Stimulated activated CD4-positive, alpha-beta T cell treated with anti-CD3 and anti-CD28 coated beads, Interleukin-2, amount 100 ng/mL, for 4 hours (primary cell): ENCODE measurements around the gene TOPBP1.
A peak's percentile ranks its signal among the peaks of the same experiment; 100 is the strongest.
"Not testable (repeated sequence)": the region's sequence is repeated elsewhere in the genome, so short reads cannot be mapped to it uniquely, and the experiment has no call there.

Experiments used
- DNase-seq: peaks from one replicate; pipeline ENCODE4 v3.0.0-alpha.2; 2020; ENCODE audit warnings: low read depth

Gene TOPBP1

DNA sequence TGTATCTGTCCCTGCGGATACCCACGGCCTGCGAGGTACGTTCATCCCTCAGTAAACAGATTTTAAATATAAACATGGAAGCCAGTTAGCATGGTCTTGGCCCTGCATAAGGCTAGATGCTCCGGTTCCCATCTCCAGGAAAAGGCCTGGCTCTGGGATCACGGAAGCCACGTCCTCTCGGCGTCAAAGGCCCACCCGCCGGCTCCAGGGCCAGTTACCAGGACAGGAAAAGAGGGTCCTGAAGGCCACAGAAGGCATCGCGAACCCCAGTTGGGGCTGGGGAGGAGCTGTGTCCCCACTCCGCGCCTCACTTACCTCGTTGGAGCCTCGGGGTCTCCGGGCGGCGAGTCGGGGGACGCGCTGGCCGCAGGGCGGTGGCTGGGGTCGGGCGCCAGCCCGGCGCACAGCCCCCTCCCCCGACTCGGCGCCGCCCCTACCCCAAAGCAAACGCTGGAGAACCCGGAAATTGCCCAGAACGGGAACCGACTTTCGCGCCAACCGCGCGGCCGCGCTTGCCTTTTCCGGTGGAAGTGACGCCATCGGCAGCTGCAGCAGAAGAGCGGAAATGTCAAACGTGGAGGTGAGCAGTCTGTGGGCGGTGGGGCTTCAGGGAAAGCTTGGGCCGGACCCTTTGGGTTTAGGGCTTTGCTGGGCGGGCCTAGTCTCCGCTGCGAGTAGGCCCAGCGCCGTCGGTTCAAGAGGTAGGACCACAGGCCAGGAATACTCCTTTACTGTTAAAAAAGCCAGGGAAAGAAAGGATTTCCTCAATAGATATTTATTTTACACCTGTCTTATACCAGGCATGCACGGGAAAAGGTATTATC is at the start of gene TOPBP1:
TSS of gene TOPBP1 (minus strand) at position 488 of the 824 bp plus-strand sequence. CDS start 814 bp downstream, outside the sequence.
- peak; percentile 84 for DNase-seq

DNA sequence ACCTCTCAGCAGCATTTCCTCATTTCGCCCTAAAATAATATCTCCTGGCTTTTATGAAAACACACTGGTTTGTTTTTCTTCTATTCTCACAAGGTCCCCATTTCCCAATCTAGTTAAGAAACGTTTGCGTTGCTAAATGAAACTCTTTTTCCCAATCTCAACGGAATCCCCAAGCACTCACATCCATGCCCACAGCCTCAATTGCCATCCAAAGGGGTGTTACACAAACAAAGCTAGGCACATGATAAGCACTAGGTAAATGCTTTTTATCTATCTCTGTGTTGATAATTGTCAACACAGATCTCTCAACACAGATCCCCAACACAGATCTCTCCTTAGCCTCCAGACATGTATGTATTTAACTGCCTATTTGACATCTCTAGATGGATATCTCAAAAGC is 49.3 kb upstream of the TOPBP1 start:
- no peak for DNase-seq

DNA sequence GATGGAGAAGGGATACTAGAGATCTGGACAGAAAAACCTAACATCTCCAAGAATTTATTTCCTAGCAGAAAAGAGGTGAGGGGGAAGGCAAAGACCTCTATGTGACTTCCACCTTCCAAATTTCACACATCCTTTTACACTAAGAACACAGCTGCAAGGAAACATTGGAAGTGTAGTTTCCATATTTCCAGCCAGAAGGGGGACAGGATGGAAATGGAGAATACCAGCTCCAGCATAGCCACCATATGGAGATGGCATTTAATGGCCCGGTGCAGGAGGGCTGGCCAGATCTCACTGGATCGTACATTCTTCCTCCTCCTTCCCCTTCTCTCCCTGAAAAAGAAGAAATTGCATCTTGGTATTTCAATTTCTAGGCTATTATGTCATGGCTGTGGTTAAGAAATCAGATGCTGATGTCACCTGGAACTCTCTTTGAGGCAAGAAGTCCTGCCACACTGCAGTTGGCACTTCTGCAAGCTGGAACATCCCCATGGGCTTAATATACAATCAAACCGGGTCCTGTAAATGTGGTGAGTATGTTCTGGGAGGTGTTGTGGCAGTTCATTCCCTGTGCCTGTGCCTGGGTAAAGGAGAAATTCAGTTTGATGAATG is 47.5 kb upstream of the TOPBP1 start:
- DNase-seq: no peak

DNA sequence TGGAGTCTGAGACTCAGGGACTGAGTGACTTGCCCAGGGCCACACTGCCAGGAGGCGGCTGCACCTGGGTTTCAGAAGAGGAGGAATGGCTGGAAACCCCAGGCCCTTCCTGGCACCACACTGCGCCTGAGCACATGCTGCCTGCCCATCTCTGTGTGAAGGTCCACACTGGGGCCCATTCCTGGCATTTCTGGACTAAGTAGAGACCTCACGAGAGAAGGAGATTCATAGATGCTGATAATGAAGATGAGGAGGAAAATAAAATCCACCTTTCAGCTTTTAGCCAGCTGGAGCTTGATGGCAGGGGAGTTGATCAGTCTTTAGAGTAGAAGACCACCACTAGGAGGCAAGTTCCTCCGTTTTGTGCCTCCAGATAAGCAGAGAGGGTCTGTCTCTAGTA is 44.3 kb upstream of the TOPBP1 start:
- no peak for DNase-seq

DNA sequence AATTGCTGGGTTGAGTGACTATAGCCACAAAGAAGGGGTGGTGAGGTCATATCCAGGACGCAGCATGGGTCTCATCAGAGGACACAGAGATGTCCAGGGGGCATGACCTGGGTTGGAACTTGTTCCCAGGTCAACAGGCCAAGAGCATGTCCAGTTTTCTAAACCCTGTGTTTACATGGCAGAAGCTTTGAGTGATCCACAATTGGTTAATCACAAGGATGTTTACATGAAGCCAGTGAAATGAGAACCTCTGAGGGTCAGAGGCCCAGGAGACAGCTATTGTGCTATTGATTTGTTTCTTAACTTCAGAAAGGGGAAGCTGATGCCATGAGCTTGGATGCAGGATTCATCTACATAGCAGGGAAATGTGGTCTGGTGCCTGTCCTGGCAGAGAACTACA is 42.2 kb upstream of the TOPBP1 start:
- DNase-seq: no peak

DNA sequence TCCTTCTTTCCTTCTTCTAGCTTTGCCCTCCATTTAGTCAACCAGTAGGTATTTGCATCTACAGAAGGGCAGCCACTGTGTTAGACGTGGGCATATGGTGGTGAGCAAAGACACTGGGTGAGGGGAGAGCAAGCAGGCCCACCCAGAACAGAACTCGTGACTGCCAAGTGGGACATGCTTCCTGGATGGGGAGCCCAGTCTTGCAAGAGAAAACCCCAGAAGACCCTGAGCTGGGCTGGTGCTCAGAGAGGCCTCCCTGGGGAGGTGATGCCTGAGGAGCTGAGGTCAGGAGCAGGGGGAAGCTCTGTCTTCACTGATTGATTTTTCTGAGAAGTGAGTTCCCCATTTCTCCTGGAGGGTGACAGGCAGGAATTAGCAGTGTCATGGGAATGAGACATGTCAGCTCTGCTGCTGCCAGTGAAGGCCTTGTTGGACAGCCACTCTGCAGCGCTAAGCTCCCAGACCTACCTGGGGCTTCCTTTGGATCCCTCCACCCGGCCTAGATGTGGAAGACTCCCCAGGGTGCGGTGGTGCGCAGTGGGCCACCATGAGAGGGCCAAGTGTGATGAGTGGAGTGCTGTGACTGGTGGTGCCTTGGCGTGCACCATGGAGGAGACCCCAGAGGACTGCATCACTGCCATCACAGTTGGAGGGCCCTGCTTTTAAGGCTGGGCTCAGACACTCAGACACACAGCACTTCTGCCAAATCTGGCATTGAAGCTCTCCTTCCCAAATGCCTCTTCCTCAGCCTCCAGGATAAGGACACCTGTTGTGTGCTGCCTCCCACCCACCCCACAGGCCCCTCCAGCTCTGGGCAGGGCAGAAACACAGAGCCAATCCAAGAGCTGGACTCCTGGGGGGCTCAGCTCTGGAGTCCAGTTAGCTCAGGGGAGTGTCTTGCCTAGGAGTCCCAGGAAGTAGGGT is 40.0 kb upstream of the TOPBP1 start:
- no peak for DNase-seq

DNA sequence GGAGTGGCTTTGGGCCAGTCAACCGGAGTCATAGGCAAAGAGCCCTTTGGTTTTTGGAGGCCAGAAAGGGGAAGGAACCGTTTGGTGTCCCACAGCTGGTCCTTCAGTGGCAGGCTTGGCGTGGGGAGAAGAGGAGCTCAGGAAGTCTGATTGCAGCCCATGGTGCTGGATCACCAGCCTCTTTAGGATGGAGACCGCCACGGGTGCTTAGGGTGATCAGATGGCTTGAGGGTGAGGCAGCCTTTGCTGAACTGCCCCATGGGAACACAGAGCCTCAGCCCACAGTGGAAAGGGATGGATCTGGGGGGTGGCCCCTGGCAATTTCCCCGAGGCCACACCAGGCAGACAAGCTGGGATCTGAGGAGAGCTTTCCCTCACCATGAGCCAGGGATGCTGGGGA is 38.6 kb upstream of the TOPBP1 start:
- no peak for DNase-seq

DNA sequence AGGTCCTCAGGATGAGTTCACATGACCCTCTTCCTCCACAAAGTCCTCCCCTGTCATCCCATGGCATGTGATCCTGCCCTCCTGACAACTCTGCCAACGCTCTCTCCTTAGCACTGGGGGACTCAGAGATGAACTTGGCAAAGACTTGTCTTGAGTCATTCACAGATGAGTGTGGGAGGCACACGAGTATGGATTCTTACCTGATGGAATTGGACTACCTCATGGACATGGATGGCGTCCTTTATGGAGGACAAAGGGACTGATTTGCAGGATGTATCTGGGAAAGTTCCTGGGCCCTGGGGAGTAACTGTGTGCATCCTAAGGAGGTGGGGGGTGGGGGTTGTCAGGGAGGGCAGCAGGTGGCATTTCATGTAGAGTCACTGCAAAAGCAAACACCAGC is 38.2 kb upstream of the TOPBP1 start:
- DNase-seq: no peak

DNA sequence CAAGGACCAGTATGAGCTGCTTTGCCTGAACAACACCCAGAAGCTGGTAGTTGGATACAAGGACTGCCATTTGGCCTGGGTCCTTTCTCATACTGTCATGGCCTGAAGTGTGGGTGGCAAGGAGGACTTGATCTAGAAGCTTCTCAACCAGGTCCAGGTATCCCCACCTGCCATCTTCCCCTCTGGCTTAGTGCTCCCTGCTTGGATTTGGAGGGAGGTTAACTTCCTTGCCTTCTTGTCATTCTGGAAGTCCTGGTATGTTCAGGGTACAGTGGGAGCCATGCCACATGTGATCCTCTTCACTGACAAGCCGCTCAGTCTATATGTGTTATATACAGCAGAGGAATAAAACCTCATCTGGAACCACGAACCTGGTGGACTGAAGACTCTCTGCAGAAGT is 37.7 kb upstream of the TOPBP1 start:
- DNase-seq: no peak

DNA sequence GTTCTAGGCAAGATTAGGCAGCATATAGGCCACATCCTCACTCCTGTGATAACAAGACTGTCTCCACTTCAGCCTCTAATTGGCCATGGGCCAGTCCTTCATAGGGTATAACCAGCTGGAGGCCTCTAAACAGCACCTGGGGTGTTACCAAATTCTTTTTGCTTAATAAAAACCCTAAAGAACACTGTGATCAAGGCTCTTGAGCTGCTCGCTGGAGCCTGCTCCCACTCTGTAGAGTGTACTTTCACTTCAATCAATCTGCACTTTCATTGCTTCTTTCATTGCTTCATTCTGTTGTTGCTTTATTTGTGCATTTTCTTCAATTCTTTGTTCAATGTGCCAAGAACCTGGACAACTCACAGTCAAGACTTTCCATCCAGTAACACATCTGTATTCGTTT is 36.2 kb upstream of the TOPBP1 start:
- DNase-seq: no peak

DNA sequence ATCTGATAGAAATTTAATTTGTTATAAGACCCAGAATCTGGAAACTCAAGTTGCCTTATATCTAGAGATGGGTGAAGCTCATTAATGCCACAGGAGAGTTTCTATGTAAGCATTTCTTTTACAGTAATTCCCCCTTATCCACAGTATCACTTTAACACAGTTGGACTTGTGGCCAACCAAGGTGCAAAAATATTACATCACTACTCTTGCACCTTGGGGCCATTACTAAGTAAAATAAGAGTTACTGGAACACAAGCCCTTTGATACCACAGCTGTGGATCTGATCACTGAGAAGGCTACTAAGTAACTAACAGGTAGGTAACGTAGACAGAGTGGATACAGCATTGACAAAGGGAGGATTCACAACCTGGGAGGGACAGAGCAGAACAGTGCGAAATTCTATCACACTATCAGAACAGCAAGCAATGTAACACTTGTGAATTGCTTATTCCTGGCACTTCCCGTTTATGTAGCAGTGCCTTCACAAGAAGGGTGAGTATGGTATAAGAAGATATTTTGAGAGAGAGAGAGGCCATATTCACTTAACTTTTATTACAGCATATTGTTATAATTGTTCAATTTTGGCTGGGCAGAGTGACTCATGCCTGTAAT is 33.9 kb upstream of the TOPBP1 start:
- DNase-seq: no peak

DNA sequence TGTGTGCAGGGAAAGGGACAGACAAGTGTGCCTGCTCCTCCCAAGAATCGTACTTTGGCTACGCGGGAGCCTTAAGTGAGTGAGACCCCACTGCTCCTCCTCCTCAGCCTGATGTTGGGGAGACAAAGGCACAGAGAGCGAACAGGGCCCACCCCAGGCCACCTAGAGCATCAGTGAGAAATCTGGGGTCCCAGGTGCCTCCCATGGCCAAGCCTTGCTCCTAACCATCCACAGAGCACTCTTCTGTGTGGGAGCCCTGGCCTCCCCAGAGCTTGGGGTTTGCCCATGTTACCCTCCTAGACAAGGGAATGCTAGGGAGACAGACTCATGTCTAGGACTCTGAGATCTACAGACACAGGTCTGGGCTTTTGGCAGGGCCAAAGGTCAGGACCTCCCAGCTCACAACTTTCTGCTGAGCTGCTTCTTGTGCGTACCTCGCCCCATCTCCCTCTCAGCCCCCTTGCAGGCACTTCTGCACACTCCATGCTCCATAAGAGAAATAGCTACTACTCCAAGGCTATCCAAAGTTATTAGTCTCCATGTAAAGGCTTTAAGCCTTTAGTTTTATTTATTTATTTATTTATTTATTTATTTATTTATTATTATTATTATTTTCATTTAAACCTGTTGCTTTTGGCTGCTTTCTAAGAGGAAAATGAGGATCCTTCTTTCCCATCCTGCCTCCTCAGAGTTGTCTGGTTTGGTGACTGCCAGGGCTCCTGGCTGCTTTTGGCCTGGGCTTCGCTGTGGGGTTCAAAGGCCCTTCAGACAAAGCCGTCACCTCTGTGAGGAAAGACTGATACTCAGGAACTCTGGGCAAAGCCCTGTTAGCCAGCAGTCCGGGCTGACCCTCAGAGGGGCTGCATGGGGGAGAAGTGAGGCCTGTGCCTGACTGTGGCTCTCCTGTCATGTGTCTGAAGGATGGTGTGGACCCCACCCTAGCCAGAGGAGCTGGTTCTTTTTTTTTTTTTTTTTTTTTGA is 32.8 kb upstream of the TOPBP1 start:
- no peak for DNase-seq

DNA sequence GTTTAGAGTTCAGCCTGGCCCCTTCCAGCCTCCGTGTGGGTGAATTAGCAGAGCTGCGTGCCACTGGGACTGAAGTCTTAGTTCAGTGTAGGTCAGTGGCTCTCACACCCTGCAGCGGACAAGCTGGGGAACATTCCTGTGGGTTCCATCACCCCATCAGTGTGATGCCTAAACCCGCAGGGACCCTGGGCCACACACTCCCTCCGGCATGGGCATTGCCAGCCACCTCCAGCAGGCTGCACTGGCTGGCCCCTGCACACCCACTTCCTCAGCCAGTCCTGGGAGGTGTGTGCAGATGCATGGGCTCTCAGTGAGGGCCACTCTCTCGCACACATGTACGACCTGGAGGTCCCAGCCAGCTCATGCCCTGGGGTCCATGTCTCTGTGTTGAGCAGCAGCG is 32.1 kb upstream of the TOPBP1 start:
- no peak for DNase-seq

DNA sequence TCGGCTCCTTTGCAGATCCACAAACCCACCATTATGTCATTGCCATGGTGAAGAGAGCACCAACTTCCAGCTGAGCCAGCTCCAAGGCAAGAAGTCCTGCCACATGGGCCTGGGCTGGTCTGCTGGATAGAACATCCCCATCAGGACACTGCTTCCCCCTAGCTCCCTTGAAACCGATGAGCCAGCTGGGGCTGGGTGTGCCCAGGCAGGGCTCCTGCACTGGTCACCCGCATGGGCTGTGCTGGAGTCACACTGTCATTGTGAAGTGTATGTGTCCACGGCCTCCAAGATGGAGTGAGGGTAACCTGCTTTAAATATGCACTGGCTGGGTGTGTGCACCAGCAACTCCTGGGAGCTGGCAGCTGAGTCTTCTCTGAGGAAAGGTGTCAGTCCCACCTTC is 31.0 kb upstream of the TOPBP1 start:
- DNase-seq: no peak

DNA sequence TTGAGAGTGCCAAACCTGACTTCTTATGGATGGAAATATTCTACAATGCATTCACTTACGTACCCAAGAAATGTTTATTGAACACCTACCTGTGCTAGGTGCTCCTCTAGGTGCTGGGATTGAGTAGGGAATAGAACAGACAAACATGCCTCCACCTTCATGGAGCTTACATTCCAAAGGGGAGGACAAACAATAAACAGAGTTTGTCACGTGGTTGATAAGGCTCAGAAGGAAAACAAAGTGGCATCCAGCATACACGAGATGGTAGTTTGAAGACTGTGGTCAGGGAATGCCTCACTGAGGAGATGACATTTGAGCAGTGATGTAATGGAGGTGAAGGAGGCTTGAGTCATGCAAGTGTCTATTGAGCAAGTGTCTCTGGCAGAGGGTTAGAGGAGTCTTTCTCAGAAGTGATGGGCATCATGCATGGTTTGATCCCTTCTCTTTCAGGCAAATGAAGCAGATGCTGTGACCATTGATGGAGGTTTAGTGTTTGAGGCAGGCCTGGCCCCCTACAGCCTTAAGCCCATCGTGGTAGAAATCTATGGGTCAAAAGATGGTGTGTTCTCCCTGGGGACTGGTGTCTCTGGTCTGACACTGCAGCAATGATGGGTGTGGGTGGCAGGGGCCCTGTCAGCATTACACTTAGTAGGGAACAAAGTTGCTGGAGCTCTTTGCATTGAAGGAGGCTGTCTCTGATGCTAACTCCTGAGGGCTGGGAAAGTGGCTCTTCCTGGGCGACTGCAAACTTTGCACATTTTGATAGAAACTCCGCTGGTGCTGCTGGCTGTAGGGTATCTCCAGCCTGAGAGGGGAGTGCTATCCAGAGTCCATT is 29.7 kb upstream of the TOPBP1 start:
- DNase-seq: no peak

DNA sequence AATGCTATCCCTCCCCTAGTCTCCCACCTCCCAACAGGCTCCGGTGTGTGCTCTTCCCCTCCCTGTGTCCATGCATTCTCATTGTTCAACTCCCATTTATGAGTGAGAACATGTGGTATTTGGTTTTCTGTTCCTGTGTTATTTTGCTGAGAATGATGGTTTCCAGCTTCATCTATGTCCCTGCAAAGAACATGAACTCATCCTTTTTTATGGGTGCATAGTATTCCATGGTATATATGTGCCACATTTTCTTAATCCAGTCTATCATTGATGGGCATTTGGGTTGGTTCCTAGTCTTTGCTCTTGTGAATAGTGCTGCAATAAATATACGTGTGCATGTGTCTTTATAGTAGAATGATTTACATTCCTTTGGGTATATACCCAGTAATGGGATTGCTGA is 16.3 kb upstream of the TOPBP1 start:
- DNase-seq: not testable (repeated sequence)

DNA sequence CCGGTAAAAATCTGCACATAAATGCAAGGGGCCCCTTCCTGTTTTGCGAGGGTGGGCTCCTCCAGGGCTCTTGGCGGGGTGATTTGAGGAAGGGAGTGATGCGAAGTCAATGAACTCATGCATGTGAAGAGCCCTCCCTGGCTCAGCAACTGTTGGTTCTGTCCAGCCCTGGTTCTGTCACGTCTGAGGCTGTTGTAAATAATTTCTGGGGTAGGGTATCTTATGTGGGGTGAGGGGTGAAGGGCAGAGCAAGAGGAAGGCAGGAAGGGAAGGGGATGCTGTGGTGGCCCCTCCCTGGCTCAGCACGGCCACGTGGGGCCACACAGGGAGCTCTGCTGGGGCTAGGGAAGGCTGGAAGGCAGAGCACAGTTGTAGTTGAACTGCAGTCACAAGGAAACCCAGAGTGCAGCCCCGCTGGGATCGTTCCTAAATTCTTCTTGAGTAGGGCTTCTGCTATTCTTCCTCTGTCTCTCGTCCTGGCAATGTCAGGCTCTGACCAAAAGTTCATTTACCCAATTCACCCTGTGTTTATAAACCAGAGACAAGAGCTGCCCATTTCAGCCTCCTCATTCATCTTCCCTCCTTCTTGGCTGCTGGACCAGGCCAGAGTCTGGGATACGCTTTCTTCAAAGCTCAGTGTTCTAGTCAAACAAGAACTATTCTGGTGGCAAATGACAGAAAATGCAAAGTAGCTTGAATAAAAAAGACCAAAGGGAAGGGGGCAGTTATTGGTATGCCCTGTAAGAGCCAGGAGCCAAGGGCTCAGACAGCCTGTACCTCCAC is 14.8 kb upstream of the TOPBP1 start:
- DNase-seq: no peak

DNA sequence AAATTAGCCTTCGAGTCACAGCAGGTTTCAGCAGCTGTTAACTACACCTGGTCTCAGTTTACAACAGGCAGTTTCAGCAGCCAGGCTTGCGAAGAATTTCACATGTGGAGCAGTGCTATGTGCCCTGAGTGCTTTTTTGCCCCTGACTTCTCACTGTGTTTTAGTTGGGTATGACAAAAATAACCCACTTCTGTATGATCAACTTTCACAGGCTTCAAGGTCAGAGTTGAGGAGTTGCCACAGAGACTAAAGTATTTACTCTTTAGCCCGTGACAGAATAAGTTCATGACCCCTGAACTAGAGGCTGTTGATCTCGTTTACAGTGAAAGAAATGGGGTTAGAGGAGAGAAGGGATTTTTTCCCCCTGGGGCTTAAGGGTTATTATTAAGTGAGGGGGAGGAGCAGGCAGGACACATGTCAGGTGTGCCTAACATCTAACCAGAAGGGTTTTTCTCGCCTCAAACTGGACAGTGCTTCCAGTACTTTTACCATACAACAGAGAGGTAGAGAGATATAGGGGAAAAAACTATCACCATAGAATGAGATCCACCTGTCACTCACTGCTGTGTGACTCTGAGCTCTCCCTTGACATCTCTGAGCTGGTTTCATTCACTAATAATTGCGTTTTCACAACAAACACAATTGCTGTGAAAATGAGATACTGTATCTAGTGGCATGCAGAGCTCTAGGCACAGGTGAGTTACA is 14.0 kb upstream of the TOPBP1 start:
- DNase-seq: no peak
